ENCODE measurements around the gene PDCD6IP. TPM values are rescaled to one million over a fixed set of nuclear protein-coding genes. Genes with fewer than 3 reads are reported as not detected.

PDCD6IP gene
- polyA plus RNA-seq, 4 donors, result 40.6 to 125 (median 64.9) TPM

GRCh38 chr3:33789183-33789954 lies 9.1 kb upstream of the PDCD6IP start:
- no peak for FAIRE-seq
- DNase-seq, result no peak
- Histone ChIP-seq H3K27me3 (ENCODE audit: control insufficient read depth in 3 of 3, insufficient read depth in 3 of 3, low read length in 3 of 3) (no peaks in the 10 kb centered on the region), H3K27ac (ENCODE audit: low read depth in 1 of 3, low read length in 2 of 3) (no peak overlapping the region), H3K4me3 (ENCODE audit: low read depth in 1 of 3, low read length in 3 of 3) (no peak overlapping the region), H3K36me3 (ENCODE audit: control insufficient read depth in 3 of 3, insufficient read depth in 2 of 3, low read depth in 1 of 3, low read length in 3 of 3) (no peaks in the 10 kb centered on the region), H3K9me3 (ENCODE audit: control insufficient read depth in 2 of 2, insufficient read depth in 1 of 2, low read depth in 1 of 2, low read length in 1 of 2) (no peaks in the 10 kb centered on the region), H3K4me1 (ENCODE audit: control insufficient read depth in 3 of 3, insufficient read depth in 2 of 3, low read depth in 1 of 3, low read length in 2 of 3) (peaks cover 0 to 3% (median 0%) of the 10 kb centered on the region in 3 donors)
- WGBS, 3 donors, result 63 to 67% (median 67%) methylated on average over 4 of the region's 4 CpGs

GRCh38 chr3:33790091-33790490 lies 8.3 kb upstream of the PDCD6IP start:
- Histone ChIP-seq H3K4me3 (ENCODE audit: low read depth in 1 of 3, low read length in 3 of 3) (no peak overlapping the region), H3K27ac (ENCODE audit: low read depth in 1 of 3, low read length in 2 of 3) (no peak overlapping the region), H3K4me1 (ENCODE audit: control insufficient read depth in 3 of 3, insufficient read depth in 2 of 3, low read depth in 1 of 3, low read length in 2 of 3) (peaks cover 0 to 3% (median 0%) of the 10 kb centered on the region in 3 donors), H3K36me3 (ENCODE audit: control insufficient read depth in 3 of 3, insufficient read depth in 2 of 3, low read depth in 1 of 3, low read length in 3 of 3) (no peaks in the 10 kb centered on the region), H3K27me3 (ENCODE audit: control insufficient read depth in 3 of 3, insufficient read depth in 3 of 3, low read length in 3 of 3) (no peaks in the 10 kb centered on the region), H3K9me3 (ENCODE audit: control insufficient read depth in 2 of 2, insufficient read depth in 1 of 2, low read depth in 1 of 2, low read length in 1 of 2) (no peaks in the 10 kb centered on the region)
- 82 to 89% (median 88%) methylated on average over 3 of the region's 3 CpGs for WGBS, 3 donors
- no peak for FAIRE-seq
- no peak for DNase-seq

GRCh38 chr3:33791477-33792166 lies 6.8 kb upstream of the PDCD6IP start:
- Histone ChIP-seq H3K4me1 (ENCODE audit: control insufficient read depth in 3 of 3, insufficient read depth in 2 of 3, low read depth in 1 of 3, low read length in 2 of 3) (peaks cover 0 to 3% (median 0%) of the 10 kb centered on the region in 3 donors), H3K4me3 (ENCODE audit: low read depth in 1 of 3, low read length in 3 of 3) (no peak overlapping the region), H3K9me3 (ENCODE audit: control insufficient read depth in 2 of 2, insufficient read depth in 1 of 2, low read depth in 1 of 2, low read length in 1 of 2) (no peaks in the 10 kb centered on the region), H3K27ac (ENCODE audit: low read depth in 1 of 3, low read length in 2 of 3) (no peak overlapping the region), H3K36me3 (ENCODE audit: control insufficient read depth in 3 of 3, insufficient read depth in 2 of 3, low read depth in 1 of 3, low read length in 3 of 3) (no peaks in the 10 kb centered on the region), H3K27me3 (ENCODE audit: control insufficient read depth in 3 of 3, insufficient read depth in 3 of 3, low read length in 3 of 3) (no peaks in the 10 kb centered on the region)
- 45 to 57% (median 55%) methylated on average over 4 of the region's 4 CpGs for WGBS, 3 donors
- FAIRE-seq (no peak), DNase-seq (peak in 1 of 2 donors; percentile 48)

GRCh38 chr3:33792167-33792892 lies 6.1 kb upstream of the PDCD6IP start:
- no peaks in the 10 kb centered on the region for H3K36me3 ChIP-seq (ENCODE audit: control insufficient read depth in 3 of 3, insufficient read depth in 2 of 3, low read depth in 1 of 3, low read length in 3 of 3)
- no peak for DNase-seq
- FAIRE-seq, result no peak
- no peaks in the 10 kb centered on the region for H3K4me1 ChIP-seq (ENCODE audit: control insufficient read depth in 3 of 3, insufficient read depth in 2 of 3, low read depth in 1 of 3, low read length in 2 of 3)
- no peak overlapping the region for H3K27ac ChIP-seq (ENCODE audit: low read depth in 1 of 3, low read length in 2 of 3)
- no peak overlapping the region for H3K4me3 ChIP-seq (ENCODE audit: low read depth in 1 of 3, low read length in 3 of 3)
- 76 to 88% (median 82%) methylated on average over 5 of the region's 5 CpGs for WGBS, 3 donors
- H3K27me3 ChIP-seq (ENCODE audit: control insufficient read depth in 3 of 3, insufficient read depth in 3 of 3, low read length in 3 of 3), result no peaks in the 10 kb centered on the region
- H3K9me3 ChIP-seq (ENCODE audit: control insufficient read depth in 2 of 2, insufficient read depth in 1 of 2, low read depth in 1 of 2, low read length in 1 of 2), result no peaks in the 10 kb centered on the region

- FAIRE-seq (no peak), DNase-seq (no peak)
- Histone ChIP-seq H3K27me3 (ENCODE audit: control insufficient read depth in 3 of 3, insufficient read depth in 3 of 3, low read length in 3 of 3) (no peaks in the 10 kb centered on the region), H3K36me3 (ENCODE audit: control insufficient read depth in 3 of 3, insufficient read depth in 2 of 3, low read depth in 1 of 3, low read length in 3 of 3) (no peaks in the 10 kb centered on the region), H3K4me1 (ENCODE audit: control insufficient read depth in 3 of 3, insufficient read depth in 2 of 3, low read depth in 1 of 3, low read length in 2 of 3) (peaks cover 0 to 4% (median under 1%) of the 10 kb centered on the region in 3 donors), H3K27ac (ENCODE audit: low read depth in 1 of 3, low read length in 2 of 3) (no peak overlapping the region), H3K4me3 (ENCODE audit: low read depth in 1 of 3, low read length in 3 of 3) (no peak overlapping the region), H3K9me3 (ENCODE audit: control insufficient read depth in 2 of 2, insufficient read depth in 1 of 2, low read depth in 1 of 2, low read length in 1 of 2) (no peaks in the 10 kb centered on the region)
Measured at GRCh38 chr3:33795131-33795530, 3.3 kb upstream of the PDCD6IP start.

GRCh38 chr3:33795856-33796536 lies 2.4 kb upstream of the PDCD6IP start:
- Histone ChIP-seq H3K27me3 (ENCODE audit: control insufficient read depth in 3 of 3, insufficient read depth in 3 of 3, low read length in 3 of 3) (no peaks in the 10 kb centered on the region), H3K4me3 (ENCODE audit: low read depth in 1 of 3, low read length in 3 of 3) (no peak overlapping the region), H3K9me3 (ENCODE audit: control insufficient read depth in 2 of 2, insufficient read depth in 1 of 2, low read depth in 1 of 2, low read length in 1 of 2) (no peaks in the 10 kb centered on the region), H3K27ac (ENCODE audit: low read depth in 1 of 3, low read length in 2 of 3) (no peak overlapping the region), H3K4me1 (ENCODE audit: control insufficient read depth in 3 of 3, insufficient read depth in 2 of 3, low read depth in 1 of 3, low read length in 2 of 3) (peaks cover 0 to 7% (median 3%) of the 10 kb centered on the region in 3 donors), H3K36me3 (ENCODE audit: control insufficient read depth in 3 of 3, insufficient read depth in 2 of 3, low read depth in 1 of 3, low read length in 3 of 3) (no peaks in the 10 kb centered on the region)
- DNase-seq (no peak), FAIRE-seq (no peak)
- 92 to 95% (median 94%) methylated on average over 3 of the region's 3 CpGs for WGBS, 3 donors

- H3K4me3 ChIP-seq (ENCODE audit: low read depth in 1 of 3, low read length in 3 of 3), result peak overlapping the region; percentile 43 to 100 (median 88)
- H3K27ac ChIP-seq (ENCODE audit: low read depth in 1 of 3, low read length in 2 of 3), result peak overlapping the region; percentile 97 to 100 (median 99)
- no peak for FAIRE-seq
- no peaks in the 10 kb centered on the region for H3K9me3 ChIP-seq (ENCODE audit: control insufficient read depth in 2 of 2, insufficient read depth in 1 of 2, low read depth in 1 of 2, low read length in 1 of 2)
- 0 to 1% (median 0%) methylated on average over 9 of the region's 9 CpGs for WGBS, 3 donors
- no peak for DNase-seq
- H3K27me3 ChIP-seq (ENCODE audit: control insufficient read depth in 3 of 3, insufficient read depth in 3 of 3, low read length in 3 of 3), result no peaks in the 10 kb centered on the region
- peaks cover 0 to 2% (median 2%) of the 10 kb centered on the region in 3 donors for H3K36me3 ChIP-seq (ENCODE audit: control insufficient read depth in 3 of 3, insufficient read depth in 2 of 3, low read depth in 1 of 3, low read length in 3 of 3)
- H3K4me1 ChIP-seq (ENCODE audit: control insufficient read depth in 3 of 3, insufficient read depth in 2 of 3, low read depth in 1 of 3, low read length in 2 of 3), result peaks cover 0 to 13% (median 3%) of the 10 kb centered on the region in 3 donors
Measured at GRCh38 chr3:33798113-33798417, 365 bp upstream of the PDCD6IP start.

- DNase-seq (no peak), FAIRE-seq (no peak)
- Histone ChIP-seq H3K4me1 (ENCODE audit: control insufficient read depth in 3 of 3, insufficient read depth in 2 of 3, low read depth in 1 of 3, low read length in 2 of 3) (peaks cover 0 to 13% (median 3%) of the 10 kb centered on the region in 3 donors), H3K9me3 (ENCODE audit: control insufficient read depth in 2 of 2, insufficient read depth in 1 of 2, low read depth in 1 of 2, low read length in 1 of 2) (peaks cover 0 to 3% of the 10 kb centered on the region in 2 donors), H3K27ac (ENCODE audit: low read depth in 1 of 3, low read length in 2 of 3) (peak overlapping the region; percentile 97 to 100 (median 99)), H3K27me3 (ENCODE audit: control insufficient read depth in 3 of 3, insufficient read depth in 3 of 3, low read length in 3 of 3) (no peaks in the 10 kb centered on the region), H3K36me3 (ENCODE audit: control insufficient read depth in 3 of 3, insufficient read depth in 2 of 3, low read depth in 1 of 3, low read length in 3 of 3) (peaks cover 0 to 4% (median 2%) of the 10 kb centered on the region in 3 donors), H3K4me3 (ENCODE audit: low read depth in 1 of 3, low read length in 3 of 3) (peak overlapping the region; percentile 55 to 100 (median 88))
- WGBS, 3 donors, result 11 to 13% (median 12%) methylated on average over 3 of the region's 3 CpGs
Measured at GRCh38 chr3:33799202-33799551, 747 bp downstream of the PDCD6IP start.

Measured in small intestine (tissue), 7 donors.